Mucosa of rectum (tissue), 2 donors: Measurements from ENCODE around the gene TGFBR2.

ENCODE experiments used
- H3K27ac ChIP-seq, 2 donors: one replicate each; pipeline ENCODE4 v1.7.0; 2013; ENCODE audit warnings: inconsistent platforms in 2 of 2, low read depth in 2 of 2, low read length in 2 of 2
- H3K27me3 ChIP-seq, 2 donors: one replicate each; pipeline ENCODE4 v1.7.0; 2013; ENCODE audit warnings: low read length in 2 of 2; ENCODE audit not compliant: control insufficient read depth in 2 of 2, insufficient read depth in 2 of 2
- H3K36me3 ChIP-seq, 2 donors: one replicate each; pipeline ENCODE4 v1.7.0; 2013; ENCODE audit warnings: low read length in 2 of 2; ENCODE audit not compliant: control insufficient read depth in 2 of 2, insufficient read depth in 2 of 2
- H3K4me1 ChIP-seq, 2 donors: one replicate each; pipeline ENCODE4 v1.7.0; 2013; ENCODE audit warnings: low read length in 2 of 2, mild to moderate bottlenecking in 1 of 2; ENCODE audit not compliant: control insufficient read depth in 2 of 2, insufficient read depth in 2 of 2
- H3K4me3 ChIP-seq, 2 donors: one replicate each; pipeline ENCODE4 v1.7.0; 2013; ENCODE audit warnings: low read length in 2 of 2
- H3K9ac ChIP-seq, 2 donors: one replicate each; pipeline ENCODE4 v1.7.0; 2013; ENCODE audit warnings: low read length in 2 of 2, low read depth in 1 of 2, mild to moderate bottlenecking in 1 of 2
- H3K9me3 ChIP-seq, 2 donors: one replicate each; pipeline ENCODE4 v1.7.0; 2013; ENCODE audit warnings: low read length in 2 of 2; ENCODE audit not compliant: control insufficient read depth in 2 of 2
- donor health status: healthy.
- donor health status: Normal muscosa, but diverticular disease.

TGFBR2 gene

GRCh38 chr3:30583973-30584372 is 22.4 kb upstream of the TGFBR2 start:
- H3K27ac ChIP-seq: no peak overlapping the region
- no peaks in the 10 kb centered on the region for H3K36me3 ChIP-seq
- H3K9me3 ChIP-seq: no peaks in the 10 kb centered on the region
- no peaks in the 10 kb centered on the region for H3K27me3 ChIP-seq
- peaks cover 0 to 9% of the 10 kb centered on the region in 2 donors for H3K4me1 ChIP-seq
- H3K9ac ChIP-seq: no peak overlapping the region
- H3K4me3 ChIP-seq: peak overlapping the region in 1 of 2 donors; percentile 17

GRCh38 chr3:30585654-30586053 is 20.7 kb upstream of the TGFBR2 start:
- no peak overlapping the region for H3K9ac ChIP-seq
- H3K4me3 ChIP-seq: no peak overlapping the region
- no peaks in the 10 kb centered on the region for H3K27me3 ChIP-seq
- H3K27ac ChIP-seq: no peak overlapping the region
- H3K4me1 ChIP-seq: peaks cover 0 to 9% of the 10 kb centered on the region in 2 donors
- H3K9me3 ChIP-seq: no peaks in the 10 kb centered on the region
- H3K36me3 ChIP-seq: no peaks in the 10 kb centered on the region

GRCh38 chr3:30586096-30586805 is 20.1 kb upstream of the TGFBR2 start:
- H3K27ac ChIP-seq: no peak overlapping the region
- H3K27me3 ChIP-seq: no peaks in the 10 kb centered on the region
- H3K36me3 ChIP-seq: no peaks in the 10 kb centered on the region
- no peaks in the 10 kb centered on the region for H3K9me3 ChIP-seq
- peaks cover 0 to 9% of the 10 kb centered on the region in 2 donors for H3K4me1 ChIP-seq
- H3K9ac ChIP-seq: no peak overlapping the region
- no peak overlapping the region for H3K4me3 ChIP-seq

DNA sequence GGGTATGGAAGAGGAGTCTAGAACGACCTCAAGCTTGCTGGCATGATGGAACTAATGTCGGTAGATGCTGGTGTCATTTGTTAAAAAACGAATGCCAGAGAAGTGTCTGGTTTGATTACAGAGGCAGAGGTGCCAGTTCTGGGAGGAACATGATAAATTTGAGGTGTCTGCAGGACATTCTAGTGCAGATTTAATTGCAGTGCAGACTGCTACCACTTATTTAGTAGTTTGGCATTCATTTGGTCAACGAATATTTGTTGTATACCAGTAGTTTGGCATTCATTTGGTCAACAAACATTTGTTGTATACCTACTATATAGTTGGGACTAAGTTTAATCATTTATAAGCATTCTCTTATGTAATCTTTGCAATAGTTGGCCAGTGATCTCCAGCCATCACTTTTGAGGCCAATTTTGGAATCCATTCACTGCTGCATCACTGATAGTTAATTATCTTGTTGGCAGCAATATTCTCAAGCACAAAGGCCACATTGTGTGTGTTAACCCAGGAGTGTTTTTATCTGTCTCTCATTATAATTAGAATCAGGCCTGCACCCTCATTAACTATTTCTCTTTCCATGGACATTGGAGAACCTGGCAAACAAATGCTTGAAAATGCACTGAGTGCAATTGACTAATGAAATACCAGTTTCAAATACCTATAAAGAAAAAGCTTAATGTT is 19.5 kb upstream of the TGFBR2 start:
- no peaks in the 10 kb centered on the region for H3K27me3 ChIP-seq
- no peak overlapping the region for H3K27ac ChIP-seq
- no peak overlapping the region for H3K9ac ChIP-seq
- peaks cover 0 to 9% of the 10 kb centered on the region in 2 donors for H3K4me1 ChIP-seq
- no peaks in the 10 kb centered on the region for H3K36me3 ChIP-seq
- H3K4me3 ChIP-seq: no peak overlapping the region
- H3K9me3 ChIP-seq: no peaks in the 10 kb centered on the region

DNA sequence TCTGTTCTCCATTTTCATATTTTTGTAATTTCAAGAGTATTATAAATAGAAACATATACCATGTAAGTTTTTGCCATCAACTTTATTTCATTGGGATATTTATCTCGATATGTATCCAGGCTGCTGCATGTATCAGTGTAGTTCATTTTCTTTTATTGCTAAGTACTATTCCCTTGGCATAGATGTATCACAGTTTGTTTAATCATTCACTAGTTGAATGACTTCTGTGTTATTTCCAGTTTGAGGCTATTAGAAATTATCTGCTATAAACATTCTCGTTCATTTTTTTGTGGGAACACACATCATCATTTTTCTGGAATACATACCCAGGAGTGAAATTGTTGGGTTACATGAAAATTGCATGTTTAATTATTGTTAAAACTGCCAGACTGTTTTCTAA is 18.5 kb upstream of the TGFBR2 start:
- Histone ChIP-seq H3K36me3 (no peaks in the 10 kb centered on the region), H3K4me1 (peaks cover 0 to 9% of the 10 kb centered on the region in 2 donors), H3K4me3 (no peak overlapping the region), H3K9me3 (no peaks in the 10 kb centered on the region), H3K9ac (no peak overlapping the region), H3K27ac (no peak overlapping the region), H3K27me3 (no peaks in the 10 kb centered on the region)

GRCh38 chr3:30596152-30596551 is 10.2 kb upstream of the TGFBR2 start:
- Histone ChIP-seq H3K27me3 (no peaks in the 10 kb centered on the region), H3K4me1 (peaks cover 2 to 5% of the 10 kb centered on the region in 2 donors), H3K27ac (no peak overlapping the region), H3K9ac (no peak overlapping the region), H3K4me3 (no peak overlapping the region), H3K36me3 (no peaks in the 10 kb centered on the region), H3K9me3 (no peaks in the 10 kb centered on the region)

GRCh38 chr3:30597131-30597768 is 9.2 kb upstream of the TGFBR2 start:
- H3K36me3 ChIP-seq: no peaks in the 10 kb centered on the region
- H3K4me1 ChIP-seq: peaks cover 2 to 5% of the 10 kb centered on the region in 2 donors
- H3K4me3 ChIP-seq: no peak overlapping the region
- H3K27me3 ChIP-seq: no peaks in the 10 kb centered on the region
- H3K9me3 ChIP-seq: no peaks in the 10 kb centered on the region
- H3K27ac ChIP-seq: peak overlapping the region; percentile 35 to 39
- no peak overlapping the region for H3K9ac ChIP-seq

DNA sequence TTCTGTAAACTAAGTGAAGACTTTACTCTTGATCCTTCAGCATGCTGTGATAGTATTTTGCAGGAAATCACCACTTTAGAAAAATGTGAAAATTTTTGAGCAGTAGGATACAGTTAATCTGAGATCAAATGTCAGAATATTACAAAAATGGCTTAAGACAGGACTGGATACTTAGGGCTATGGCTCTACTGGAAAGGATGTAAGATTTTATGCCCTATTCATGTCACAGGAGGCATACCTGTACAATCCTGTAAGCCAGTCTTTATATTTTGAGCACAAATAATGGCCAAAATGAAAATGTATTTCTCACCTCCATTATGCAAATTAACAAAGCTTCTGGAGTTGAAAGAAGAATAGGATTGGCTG is 8.6 kb upstream of the TGFBR2 start:
- Histone ChIP-seq H3K27ac (peak overlapping the region; percentile 25 to 39), H3K9ac (no peak overlapping the region), H3K4me3 (no peak overlapping the region), H3K27me3 (no peaks in the 10 kb centered on the region), H3K9me3 (no peaks in the 10 kb centered on the region), H3K4me1 (peaks cover 2 to 5% of the 10 kb centered on the region in 2 donors), H3K36me3 (no peaks in the 10 kb centered on the region)

- Histone ChIP-seq H3K4me1 (peaks cover 2 to 5% of the 10 kb centered on the region in 2 donors), H3K36me3 (no peaks in the 10 kb centered on the region), H3K27ac (no peak overlapping the region), H3K9ac (no peak overlapping the region), H3K9me3 (no peaks in the 10 kb centered on the region), H3K4me3 (no peak overlapping the region), H3K27me3 (no peaks in the 10 kb centered on the region)
Observed at GRCh38 chr3:30598668-30599545, 7.5 kb upstream of the TGFBR2 start.
